HG03432 (cell line): ENCODE results near the gene PLAC8L1.

ENCODE experiments used
- ATAC-seq: cut with Tn5 transposase; IDR thresholded peaks from one replicate; pipeline ENCODE4 v1.9.1; 2021; ENCODE audit warnings: mild to moderate bottlenecking, moderate library complexity; ENCODE audit not compliant: unreplicated experiment

Gene PLAC8L1

GRCh38 chr5:146047396-146047795, 58.0 kb downstream of the PLAC8L1 start:
- no peak for ATAC-seq

- no peak for ATAC-seq
Measured at GRCh38 chr5:146043722-146044121, 61.7 kb downstream of the PLAC8L1 start.

- no peak for ATAC-seq
Measured at GRCh38 chr5:146042628-146043279, 62.6 kb downstream of the PLAC8L1 start.

- ATAC-seq, result peak; percentile 78
Measured at GRCh38 chr5:146041180-146041789, 64.1 kb downstream of the PLAC8L1 start.

- no peak for ATAC-seq
Measured at GRCh38 chr5:146040527-146040926, 64.8 kb downstream of the PLAC8L1 start.

GRCh38 chr5:146039420-146039819, 66.0 kb downstream of the PLAC8L1 start:
- ATAC-seq, result no peak

- ATAC-seq, result no peak
Measured at GRCh38 chr5:146034605-146035004, 70.8 kb downstream of the PLAC8L1 start.
